AG04450 (cell line): ENCODE results near the gene DLL3. TPM values are rescaled to one million over a fixed set of nuclear protein-coding genes. Genes with fewer than 3 reads are reported as not detected.

Source experiments
- CTCF ChIA-PET: fragments of 300-600, 350-600 bp; formaldehyde crosslinking; extraction: SDS; loops from one replicate; lab custom pipeline; 2022; ENCODE audit warnings: antibody characterized with exemption, inconsistent platforms; lab: Charles Lee
- POLR2A ChIA-PET: fragments of 350-600 bp; formaldehyde crosslinking; extraction: SDS; loops from one replicate; lab custom pipeline; 2021; ENCODE audit warnings: antibody characterized with exemption, inconsistent platforms; lab: Yijun Ruan, JAX
- DNase-seq: peaks from one replicate; pipeline ENCODE4 v3.0.0-alpha.2; 2011; ENCODE audit warnings: low read depth, low spot score
- H3K27ac ChIP-seq: one replicate; pipeline ENCODE4 v1.5.1; 2012; ENCODE audit warnings: low read depth, low read length, control low read depth
- H3K27me3 ChIP-seq: one replicate; pipeline ENCODE4 v1.6.0; 2012; ENCODE audit warnings: low read length; ENCODE audit not compliant: control insufficient read depth, insufficient read depth
- H3K4me3 ChIP-seq: 2 replicates; pipeline ENCODE4 v1.5.1; 2011; ENCODE audit warnings: mild to moderate bottlenecking, low read depth, low read length, control low read depth
- H3K9me3 ChIP-seq: 2 replicates; pipeline ENCODE4 v1.5.1; 2012; ENCODE audit warnings: low read length; ENCODE audit not compliant: control insufficient read depth, insufficient read depth
- CTCF ChIP-seq: IDR thresholded peaks from 2 replicates; pipeline ENCODE4 v1.5.1; 2011; ENCODE audit warnings: low read depth, low read length, control low read depth, inconsistent platforms
- polyA plus RNA-seq: library from polyadenylated mRNA; depleted of rRNA; stranded (reverse); fragments of >200 nt; gene quantifications from 2 replicates; pipeline ENCODE4 v1.2.3, GENCODE V29; 2011

DLL3 gene
- polyA plus RNA-seq, 1 experiment, result 0.47 TPM

- POLR2A ChIA-PET, result no interaction called here
- peak within 1 kb of the TSS; percentile 13 for H3K4me3 ChIP-seq
- TF ChIP-seq CTCF, result no peak
- no peak within 1 kb of the TSS for H3K27ac ChIP-seq
- CTCF ChIA-PET, result interaction anchor here (1.4 kb wide), 1 partner anchor 17 kb away, joined by 4 read pairs; no protein-coding TSS in a partner anchor
- no peak for DNase-seq
- H3K27me3 ChIP-seq, result peaks cover 50% of the 10 kb centered on the region
- no peaks in the 10 kb centered on the region; the same call in 1 of the 2 replicates for H3K9me3 ChIP-seq
Observed at GRCh38 chr19:39514840-39515550, 16.2 kb downstream of the DLL3 start, which contains the start of gene SELENOV. Gene SELENOV (plus strand): TSS chr19:39515139. CDS start chr19:39515213, 74 bp downstream.

GRCh38 chr19:39515551-39516191 lies 16.9 kb downstream of the DLL3 start:
- H3K27ac ChIP-seq, result no peak overlapping the region
- DNase-seq, result no peak
- H3K27me3 ChIP-seq, result peaks cover 50% of the 10 kb centered on the region
- TF ChIP-seq CTCF, result no peak
- CTCF ChIA-PET, result interaction anchor here (0.6 to 1.4 kb wide), 2 partner anchors 16 to 18 kb away, joined by 4 read pairs; no protein-coding TSS in a partner anchor
- peak overlapping the region; percentile 13 for H3K4me3 ChIP-seq
- H3K9me3 ChIP-seq, result no peaks in the 10 kb centered on the region; the same call in 1 of the 2 replicates
- POLR2A ChIA-PET, result no interaction called here

GRCh38 chr19:39516270-39516669 lies 17.5 kb downstream of the DLL3 start:
- H3K27ac ChIP-seq, result no peak overlapping the region
- POLR2A ChIA-PET, result no interaction called here
- DNase-seq, result no peak
- no peak for TF ChIP-seq CTCF
- peaks cover 50% of the 10 kb centered on the region for H3K27me3 ChIP-seq
- CTCF ChIA-PET, result interaction anchor here (0.6 to 1.4 kb wide), 2 partner anchors 15 to 18 kb away, joined by 4 read pairs; no protein-coding TSS in a partner anchor
- H3K9me3 ChIP-seq, result no peaks in the 10 kb centered on the region; the same call in 1 of the 2 replicates
- H3K4me3 ChIP-seq, result no peak overlapping the region

- ChIA-PET POLR2A (no interaction called here), CTCF (no interaction called here)
- Histone ChIP-seq H3K27ac (no peak overlapping the region), H3K4me3 (no peak overlapping the region), H3K9me3 (no peaks in the 10 kb centered on the region; the same call in 1 of the 2 replicates), H3K27me3 (peaks cover 50% of the 10 kb centered on the region)
- TF ChIP-seq CTCF, result no peak
- DNase-seq, result no peak
Observed at GRCh38 chr19:39517432-39517831, 18.7 kb downstream of the DLL3 start.

- Histone ChIP-seq H3K27me3 (peaks cover 45% of the 10 kb centered on the region), H3K27ac (no peak overlapping the region), H3K4me3 (no peak overlapping the region), H3K9me3 (no peaks in the 10 kb centered on the region; the same call in 1 of the 2 replicates)
- no peak for TF ChIP-seq CTCF
- no peak for DNase-seq
- ChIA-PET POLR2A (no interaction called here), CTCF (no interaction called here)
Observed at GRCh38 chr19:39518458-39518857, 19.7 kb downstream of the DLL3 start.
